Measurements from ENCODE around the gene EMILIN3. TPM values are rescaled to one million over a fixed set of nuclear protein-coding genes. Genes with fewer than 3 reads are reported as not detected.
A peak's percentile ranks its signal among the peaks of the same experiment; 100 is the strongest.

The EMILIN3 gene
- total RNA-seq, 1 donor from 2014 or later: 4.2 TPM

- Histone ChIP-seq H3K4me3 (no peak overlapping the region), H3K27ac (replicated peaks) (peak overlapping the region; percentile 78), H3K36me3 (no peaks in the 10 kb centered on the region), H3K27me3 (ENCODE audit: low read depth) (no peaks in the 10 kb centered on the region), H3K4me1 (peaks cover 64% of the 10 kb centered on the region), H3K9me3 (replicated peaks) (no peaks in the 10 kb centered on the region)
- no peak for DNase-seq
- intact Hi-C loops (cut with micrococcal nuclease): no loop called here
- TF ChIP-seq, protein P1, sequence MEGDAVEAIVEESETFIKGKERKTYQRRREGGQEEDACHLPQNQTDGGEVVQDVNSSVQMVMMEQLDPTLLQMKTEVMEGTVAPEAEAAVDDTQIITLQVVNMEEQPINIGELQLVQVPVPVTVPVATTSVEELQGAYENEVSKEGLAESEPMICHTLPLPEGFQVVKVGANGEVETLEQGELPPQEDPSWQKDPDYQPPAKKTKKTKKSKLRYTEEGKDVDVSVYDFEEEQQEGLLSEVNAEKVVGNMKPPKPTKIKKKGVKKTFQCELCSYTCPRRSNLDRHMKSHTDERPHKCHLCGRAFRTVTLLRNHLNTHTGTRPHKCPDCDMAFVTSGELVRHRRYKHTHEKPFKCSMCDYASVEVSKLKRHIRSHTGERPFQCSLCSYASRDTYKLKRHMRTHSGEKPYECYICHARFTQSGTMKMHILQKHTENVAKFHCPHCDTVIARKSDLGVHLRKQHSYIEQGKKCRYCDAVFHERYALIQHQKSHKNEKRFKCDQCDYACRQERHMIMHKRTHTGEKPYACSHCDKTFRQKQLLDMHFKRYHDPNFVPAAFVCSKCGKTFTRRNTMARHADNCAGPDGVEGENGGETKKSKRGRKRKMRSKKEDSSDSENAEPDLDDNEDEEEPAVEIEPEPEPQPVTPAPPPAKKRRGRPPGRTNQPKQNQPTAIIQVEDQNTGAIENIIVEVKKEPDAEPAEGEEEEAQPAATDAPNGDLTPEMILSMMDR (IDR thresholded peaks at IDR 0.05; ENCODE audit: borderline replicate concordance): no peak
Observed at GRCh38 chr20:41391587-41392001, 25.0 kb upstream of the EMILIN3 start.

GRCh38 chr20:41390889-41391288, 24.3 kb upstream of the EMILIN3 start:
- intact Hi-C loops (cut with micrococcal nuclease): no loop called here
- Histone ChIP-seq H3K27me3 (ENCODE audit: low read depth) (no peaks in the 10 kb centered on the region), H3K36me3 (no peaks in the 10 kb centered on the region), H3K4me1 (peaks cover 61% of the 10 kb centered on the region), H3K4me3 (no peak overlapping the region), H3K9me3 (replicated peaks) (no peaks in the 10 kb centered on the region), H3K27ac (replicated peaks) (no peak overlapping the region)
- TF ChIP-seq, protein P1 (IDR thresholded peaks at IDR 0.05; ENCODE audit: borderline replicate concordance): no peak
- no peak for DNase-seq

- intact Hi-C loops (cut with micrococcal nuclease): no loop called here
- Histone ChIP-seq H3K4me1 (peaks cover 29% of the 10 kb centered on the region), H3K27ac (replicated peaks) (peak overlapping the region; percentile 78), H3K36me3 (no peaks in the 10 kb centered on the region), H3K27me3 (ENCODE audit: low read depth) (no peaks in the 10 kb centered on the region), H3K9me3 (replicated peaks) (no peaks in the 10 kb centered on the region), H3K4me3 (no peak overlapping the region)
- TF ChIP-seq, protein P1 (IDR thresholded peaks at IDR 0.05; ENCODE audit: borderline replicate concordance): no peak
- DNase-seq: no peak
Observed at GRCh38 chr20:41387444-41387851, 20.8 kb upstream of the EMILIN3 start.

DNA sequence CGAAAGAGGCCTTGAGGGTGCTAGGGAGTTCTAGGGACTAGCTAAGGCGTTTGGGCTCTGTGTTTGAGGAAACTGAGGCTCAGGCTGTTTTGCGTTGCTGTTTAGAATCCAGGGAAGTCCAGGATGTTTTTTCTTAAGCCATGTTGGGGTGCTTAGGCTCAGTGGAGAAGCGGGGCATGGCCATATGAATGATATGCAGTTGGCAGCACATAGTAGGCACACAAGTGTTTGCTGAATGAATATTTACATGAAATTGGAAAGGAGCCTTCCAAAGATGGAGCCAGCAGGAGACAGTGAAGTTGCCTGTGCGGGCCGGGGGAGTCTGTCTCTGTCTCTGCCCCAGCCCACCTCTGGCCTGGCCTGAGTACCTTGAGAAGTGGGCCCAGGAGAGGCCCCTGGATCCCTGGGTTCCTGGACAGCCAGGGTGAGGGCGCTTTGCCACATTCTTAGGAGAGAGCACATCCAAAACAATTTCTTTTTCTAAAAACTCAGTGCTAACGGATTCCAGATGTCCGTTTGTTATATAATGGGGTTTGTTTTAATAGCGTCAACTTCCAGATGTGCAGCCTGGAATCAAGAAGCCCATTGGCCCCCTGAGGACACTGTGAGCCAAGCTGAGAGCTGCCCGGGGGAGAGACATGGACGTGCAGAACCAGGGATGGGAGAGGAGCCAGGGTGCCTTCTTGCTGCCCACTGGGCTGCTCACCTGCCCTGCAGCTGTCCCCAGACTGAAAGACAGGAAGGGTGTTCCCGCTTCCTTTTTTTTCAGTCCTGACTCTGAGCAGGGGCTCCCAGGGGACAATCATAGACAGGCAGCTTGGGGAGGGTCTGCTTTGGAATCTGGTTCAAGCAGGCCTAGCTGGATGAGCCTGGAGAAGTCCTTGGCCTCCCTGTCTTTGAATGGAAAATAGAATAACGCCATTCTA, 20.1 kb upstream of the EMILIN3 start:
- DNase-seq: peak; percentile 74
- TF ChIP-seq, protein P1 (IDR thresholded peaks at IDR 0.05; ENCODE audit: borderline replicate concordance): no peak
- H3K4me1 ChIP-seq: peaks cover 22% of the 10 kb centered on the region
- no peaks in the 10 kb centered on the region for H3K9me3 ChIP-seq (replicated peaks)
- peak overlapping the region; percentile 78 for H3K27ac ChIP-seq (replicated peaks)
- no peaks in the 10 kb centered on the region for H3K36me3 ChIP-seq
- H3K4me3 ChIP-seq: no peak overlapping the region
- peaks cover 3% of the 10 kb centered on the region for H3K27me3 ChIP-seq (ENCODE audit: low read depth)
- intact Hi-C loops (cut with micrococcal nuclease): no loop called here

- H3K9me3 ChIP-seq (replicated peaks): no peaks in the 10 kb centered on the region
- intact Hi-C loops (cut with micrococcal nuclease): no loop called here
- H3K36me3 ChIP-seq: no peaks in the 10 kb centered on the region
- no peak overlapping the region for H3K4me3 ChIP-seq
- DNase-seq: no peak
- peak overlapping the region; percentile 44 for H3K27ac ChIP-seq (replicated peaks)
- peaks cover 17% of the 10 kb centered on the region for H3K4me1 ChIP-seq
- peaks cover 3% of the 10 kb centered on the region for H3K27me3 ChIP-seq (ENCODE audit: low read depth)
- TF ChIP-seq, protein P1 (IDR thresholded peaks at IDR 0.05; ENCODE audit: borderline replicate concordance): no peak
Observed at GRCh38 chr20:41382791-41383305, 16.2 kb upstream of the EMILIN3 start.

Measured in left ventricle myocardium inferior (tissue), 1 donor.